ENCODE results near the gene MARVELD1.
A peak's percentile ranks its signal among the peaks of the same experiment; 100 is the strongest.
"Not testable (repeated sequence)": the region's sequence is repeated elsewhere in the genome, so short reads cannot be mapped to it uniquely, and the experiment has no call there.

The MARVELD1 gene

GRCh38 chr10:97698072-97698655 is 15.4 kb upstream of the MARVELD1 start:
- DNase-seq: not testable (repeated sequence)

- peak; percentile 41 to 44 for DNase-seq
Observed at GRCh38 chr10:97701438-97702069, 12.0 kb upstream of the MARVELD1 start.

DNA sequence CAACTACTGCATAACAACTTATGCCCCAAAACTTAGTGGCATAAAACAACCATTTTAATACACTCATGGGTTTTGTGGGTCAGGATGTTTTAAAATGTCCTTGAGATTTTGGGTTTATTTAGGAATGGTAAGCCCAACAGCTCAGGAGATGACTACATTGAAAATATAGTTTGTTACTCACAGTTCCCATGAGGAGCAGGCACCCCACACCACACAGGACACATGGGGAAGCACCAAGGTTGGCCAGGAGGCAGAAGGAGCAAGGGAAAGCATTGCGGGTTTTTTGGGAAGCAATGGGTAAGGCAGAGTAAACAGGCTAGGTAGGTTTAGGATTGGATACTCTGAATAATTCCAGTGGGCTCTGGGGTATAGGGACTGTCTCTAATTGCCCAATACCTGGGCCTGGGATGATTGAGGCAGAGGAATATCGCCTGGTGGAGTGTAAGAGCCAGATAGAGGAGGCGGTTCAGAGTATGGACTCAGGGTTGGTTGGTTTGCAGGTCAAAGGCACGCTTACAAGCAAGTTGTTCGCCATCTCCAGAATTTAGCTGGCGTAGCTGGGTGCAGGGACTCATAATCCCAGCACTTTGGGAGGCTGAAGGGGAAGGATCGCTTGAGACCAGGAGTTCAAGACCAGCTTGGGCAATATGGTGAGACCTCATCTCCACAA is 10.0 kb upstream of the MARVELD1 start:
- no peak for DNase-seq

DNA sequence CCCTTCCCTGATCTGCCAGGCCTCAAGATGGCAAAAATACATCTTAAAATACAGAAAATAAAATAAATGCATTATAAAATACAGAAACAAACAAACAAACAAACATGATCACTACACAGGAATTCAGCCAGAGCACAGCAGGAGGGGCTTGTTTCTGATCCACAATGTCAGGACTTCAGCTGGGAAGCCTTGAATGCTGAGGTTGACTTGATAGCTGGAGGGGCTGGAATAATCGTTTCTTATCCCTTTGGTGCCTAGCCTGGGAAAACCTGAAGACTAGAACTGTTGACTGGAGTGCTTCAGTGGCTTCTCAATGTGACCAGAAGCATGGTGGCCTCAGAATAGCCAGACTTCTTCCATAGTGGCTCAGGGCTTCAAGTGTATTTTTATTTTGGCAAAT is 9.2 kb upstream of the MARVELD1 start:
- no peak for DNase-seq

DNA sequence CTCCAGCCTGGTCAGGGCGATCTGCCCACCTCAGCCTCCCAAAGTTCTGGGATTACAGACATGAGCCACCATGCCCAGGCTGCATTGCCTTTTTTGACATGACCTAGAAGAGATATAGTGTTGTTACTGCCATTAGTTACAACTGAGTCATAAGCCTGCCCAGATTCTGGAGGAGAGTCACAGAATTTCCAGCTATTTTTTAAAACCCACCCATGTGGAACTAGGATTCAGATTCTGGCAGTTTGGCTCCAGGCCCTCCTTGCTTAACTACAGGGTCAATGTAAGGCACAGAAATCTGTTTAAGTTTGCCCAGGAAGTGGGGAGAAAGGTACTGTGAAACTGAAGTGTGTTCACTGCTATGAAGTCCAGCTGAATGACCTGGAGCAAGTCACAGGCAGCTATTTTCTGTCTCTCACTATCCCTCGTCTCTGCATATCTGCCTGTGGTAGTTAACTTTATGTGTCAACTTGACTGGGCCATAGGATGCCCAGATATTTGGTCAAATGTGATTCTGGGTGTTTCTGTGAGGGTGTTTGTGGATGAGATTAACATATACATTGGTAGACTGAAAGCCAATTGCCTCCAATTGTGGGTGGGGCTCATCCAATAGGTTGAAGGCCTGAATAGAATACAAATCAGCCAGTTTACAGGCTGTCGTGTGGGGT is 8.4 kb upstream of the MARVELD1 start:
- no peak for DNase-seq

DNA sequence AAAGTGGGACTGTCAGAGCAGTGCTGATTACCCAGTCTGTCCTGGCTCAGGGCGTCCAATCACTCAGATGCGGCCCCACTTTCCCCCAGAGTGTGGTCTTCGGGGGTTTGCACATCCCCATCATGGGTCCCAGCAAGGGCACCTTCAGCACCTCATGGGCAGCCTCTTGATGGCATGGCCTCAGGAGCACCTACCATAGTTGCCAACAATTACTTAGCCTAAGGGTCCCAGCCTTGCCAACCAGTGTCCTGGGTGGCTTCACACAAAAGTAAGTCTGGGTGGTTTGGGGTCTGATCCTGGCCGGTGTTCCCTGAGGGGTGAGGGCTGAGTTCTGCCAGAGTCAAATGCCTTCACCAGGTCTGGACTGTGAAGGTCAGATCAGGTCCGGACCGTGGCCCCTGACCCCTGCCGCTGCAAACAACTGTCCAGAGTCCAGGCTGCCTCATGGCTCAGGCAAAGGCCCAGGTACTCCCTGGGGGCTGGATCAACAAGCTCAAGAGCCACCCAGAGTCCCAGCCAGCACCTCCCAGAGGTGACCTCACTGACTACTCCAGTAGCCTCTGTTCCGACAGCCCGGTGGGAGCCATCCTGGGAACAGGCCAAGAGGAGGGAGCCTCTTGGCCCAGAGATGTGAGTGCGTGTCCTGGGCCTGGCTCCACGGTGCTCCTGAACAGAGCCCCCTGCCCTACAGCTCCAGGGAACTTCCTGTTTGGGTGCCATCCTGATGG is 6.2 kb upstream of the MARVELD1 start:
- DNase-seq: no peak

DNA sequence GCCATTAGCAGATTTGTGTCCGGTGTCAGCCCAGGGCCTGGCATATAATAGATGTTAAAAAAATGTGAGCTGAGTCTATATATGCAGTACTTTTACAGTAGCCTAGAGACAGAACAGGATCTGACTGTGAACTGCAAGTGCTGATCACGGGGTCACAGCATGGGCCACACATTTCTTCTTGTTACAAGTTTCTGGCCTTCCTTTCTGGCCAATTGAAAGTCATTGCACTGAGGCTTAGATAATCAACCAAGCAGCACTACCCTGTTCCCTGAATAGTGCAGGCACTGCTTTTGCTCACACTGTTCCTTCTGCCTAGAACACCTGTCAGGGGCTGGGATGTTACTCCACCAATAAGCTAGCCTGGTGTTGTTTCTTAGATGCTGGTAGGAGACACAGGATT is 5.4 kb upstream of the MARVELD1 start:
- no peak for DNase-seq

- DNase-seq: peak; percentile 32 to 47
Observed at GRCh38 chr10:97708976-97709946, 4.3 kb upstream of the MARVELD1 start.

- no peak for DNase-seq
Observed at GRCh38 chr10:97711640-97712572, 1.6 kb upstream of the MARVELD1 start.

GRCh38 chr10:97713826-97714400 is 383 bp downstream of the MARVELD1 start:
- DNase-seq: peak; percentile 40 to 44

GRCh38 chr10:97714401-97715258 is 1.1 kb downstream of the MARVELD1 start:
- peak in 1 of 2 donors; percentile 17 for DNase-seq

- DNase-seq: no peak
Observed at GRCh38 chr10:97715259-97715874, 1.8 kb downstream of the MARVELD1 start.

- DNase-seq: no peak
Observed at GRCh38 chr10:97717627-97718026, 4.1 kb downstream of the MARVELD1 start.

DNA sequence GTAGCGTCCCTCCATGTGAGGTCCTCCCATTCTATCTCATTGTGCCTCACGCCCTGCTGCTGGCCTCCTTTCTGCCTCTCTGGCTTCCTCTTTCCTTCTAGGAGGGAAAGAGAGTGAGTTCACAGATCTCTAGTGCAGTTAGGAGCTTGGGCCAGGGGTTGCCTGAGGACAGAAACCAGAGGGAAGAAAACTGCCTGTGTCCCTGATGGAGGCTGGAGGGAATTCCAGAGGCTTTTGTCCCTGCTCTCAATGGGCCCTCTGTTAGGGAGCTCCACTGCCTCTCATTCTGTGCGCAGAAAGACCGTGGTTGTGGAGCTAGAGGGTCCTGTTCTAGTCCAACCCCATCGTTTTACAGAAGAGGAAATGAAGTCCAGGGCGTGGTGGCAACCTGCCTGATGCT is 4.6 kb downstream of the MARVELD1 start:
- no peak for DNase-seq

- no peak for DNase-seq
Observed at GRCh38 chr10:97718659-97719142, 5.2 kb downstream of the MARVELD1 start.

DNA sequence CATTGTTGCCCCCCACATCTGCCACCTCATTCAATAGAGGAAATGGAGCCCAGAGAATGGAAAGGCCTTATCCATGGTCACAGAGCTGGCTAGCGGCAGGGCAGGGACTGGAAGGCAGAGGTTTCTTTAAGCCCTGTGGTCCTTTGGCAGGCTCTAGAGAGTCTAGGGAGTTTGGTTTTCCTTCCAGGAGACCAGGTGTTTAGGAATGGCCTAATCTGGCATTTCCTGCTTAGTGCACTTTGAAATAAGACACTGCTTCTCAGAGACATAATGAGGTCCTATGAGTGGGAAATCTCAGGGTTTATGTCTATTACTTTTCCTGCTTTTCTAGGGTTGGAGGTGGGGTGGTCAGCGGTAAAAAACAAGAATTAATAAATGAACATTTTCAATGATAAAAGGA is 6.1 kb downstream of the MARVELD1 start:
- DNase-seq: no peak

GRCh38 chr10:97721871-97722780 is 8.6 kb downstream of the MARVELD1 start:
- DNase-seq: no peak

DNA sequence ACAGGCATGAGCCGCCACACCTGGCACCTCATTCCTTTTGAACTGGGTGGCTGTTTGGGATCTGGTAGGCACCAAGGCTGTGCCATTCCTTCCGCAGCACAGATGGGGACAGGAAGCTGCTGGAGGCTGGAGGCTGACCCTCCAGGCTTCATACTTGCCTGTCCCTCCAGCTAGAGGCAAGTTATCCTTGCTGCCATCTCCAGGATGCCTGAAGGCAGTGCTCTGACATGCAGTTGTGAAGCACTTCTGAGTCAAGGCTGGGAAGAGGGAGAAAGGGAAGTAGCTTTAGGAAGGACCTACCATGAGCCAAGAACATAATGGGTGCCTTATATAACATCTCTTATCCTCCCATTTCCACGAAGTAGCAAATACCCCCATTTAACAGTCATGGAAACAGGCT is 9.5 kb downstream of the MARVELD1 start:
- DNase-seq: no peak
